GM18526 (cell line): Measurements from ENCODE around the gene PDE10A.

Experiments
- POLR2A ChIP-seq: IDR thresholded peaks from 3 replicates; pipeline ENCODE4 v1.6.1; 2011; ENCODE audit not compliant: insufficient read length; ENCODE audit errors: extremely low read depth

Gene PDE10A

GRCh38 chr6:165508321-165508869 is 154.6 kb downstream of the PDE10A start:
- TF ChIP-seq POLR2A, result no peak

GRCh38 chr6:165506657-165507056 is 156.4 kb downstream of the PDE10A start:
- no peak for TF ChIP-seq POLR2A

DNA sequence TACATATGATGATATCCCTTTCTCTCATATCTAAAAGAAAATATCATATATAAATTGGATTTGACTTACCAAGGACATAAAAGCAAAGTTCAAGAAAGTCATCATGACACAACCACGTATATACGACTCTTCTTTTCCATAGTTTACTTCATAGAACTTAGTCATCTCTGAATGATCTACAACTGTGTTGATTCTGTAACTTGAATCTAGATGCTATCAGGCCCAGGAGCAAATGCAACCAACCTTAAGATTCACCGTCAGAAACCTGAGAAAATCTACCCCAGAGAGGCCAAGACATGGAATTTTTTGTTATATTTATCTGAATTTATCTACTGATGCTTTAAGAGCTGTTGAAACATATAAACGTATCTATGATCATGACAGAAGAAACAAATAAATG is 165.6 kb downstream of the PDE10A start:
- TF ChIP-seq POLR2A, result no peak

DNA sequence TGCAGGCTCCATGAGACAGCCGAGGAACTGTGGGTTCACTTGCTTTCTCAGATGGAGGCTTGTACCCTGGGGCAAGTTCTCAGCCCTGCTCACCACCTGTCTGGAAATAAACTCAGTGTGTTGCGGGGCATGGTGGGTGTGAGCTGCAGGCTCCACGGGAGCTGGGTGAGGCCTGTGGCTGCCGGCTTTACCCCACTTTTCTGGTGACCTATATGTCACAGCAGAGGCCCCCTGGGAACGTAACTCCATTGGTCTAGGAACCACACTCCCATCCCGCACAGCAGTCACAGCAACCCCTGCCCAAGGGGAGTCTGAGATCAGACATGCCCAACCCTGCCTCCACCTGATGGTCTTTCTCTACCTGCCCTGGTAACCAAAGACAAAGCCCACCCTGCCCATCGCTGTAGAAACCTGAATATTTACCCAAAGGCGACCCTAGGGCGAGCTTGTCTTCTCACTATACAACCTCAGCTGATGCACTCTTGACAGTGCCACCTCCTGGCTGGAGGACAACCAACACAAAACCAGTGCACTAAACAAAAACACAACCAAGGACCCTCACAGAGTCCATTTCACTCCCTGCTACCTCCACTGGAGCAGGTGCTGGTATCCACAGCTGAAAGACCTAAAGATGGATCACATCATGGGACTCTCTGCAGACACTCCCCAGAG is 174.3 kb downstream of the PDE10A start:
- no peak for TF ChIP-seq POLR2A

- no peak for TF ChIP-seq POLR2A
These were observed 175.1 kb downstream of the PDE10A start for GRCh38 chr6:165487950-165488349.

GRCh38 chr6:165487347-165487746 is 175.7 kb downstream of the PDE10A start:
- no peak for TF ChIP-seq POLR2A

GRCh38 chr6:165486183-165487137 is 176.6 kb downstream of the PDE10A start:
- no peak for TF ChIP-seq POLR2A

- TF ChIP-seq POLR2A, result no peak
These were observed 178.7 kb downstream of the PDE10A start for GRCh38 chr6:165484178-165484889.

GRCh38 chr6:165481921-165482320 is 181.1 kb downstream of the PDE10A start:
- no peak for TF ChIP-seq POLR2A

DNA sequence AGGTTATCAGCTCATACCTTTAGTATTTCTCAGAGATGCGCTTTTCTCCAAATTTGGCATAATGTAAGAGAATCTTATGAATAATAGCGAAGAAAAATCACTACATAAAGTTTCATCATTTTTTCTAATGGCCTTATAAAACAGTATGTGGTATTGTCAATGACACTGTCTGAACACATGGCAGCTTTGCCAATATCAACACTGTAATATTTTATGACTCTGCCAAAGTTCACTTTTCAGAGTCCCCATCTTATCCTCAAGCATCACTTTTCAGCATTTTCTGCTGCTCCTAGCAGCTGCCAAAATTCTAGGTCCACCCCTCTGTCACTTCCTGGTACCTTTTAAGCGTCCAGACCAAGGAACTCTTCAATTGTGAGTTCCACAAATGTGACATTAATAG is 182.1 kb downstream of the PDE10A start:
- TF ChIP-seq POLR2A, result no peak

- TF ChIP-seq POLR2A, result no peak
These were observed 184.5 kb downstream of the PDE10A start for GRCh38 chr6:165478581-165478980.

- no peak for TF ChIP-seq POLR2A
These were observed 193.6 kb downstream of the PDE10A start for GRCh38 chr6:165469483-165469882.

GRCh38 chr6:165468340-165469235 is 194.5 kb downstream of the PDE10A start:
- TF ChIP-seq POLR2A, result no peak

DNA sequence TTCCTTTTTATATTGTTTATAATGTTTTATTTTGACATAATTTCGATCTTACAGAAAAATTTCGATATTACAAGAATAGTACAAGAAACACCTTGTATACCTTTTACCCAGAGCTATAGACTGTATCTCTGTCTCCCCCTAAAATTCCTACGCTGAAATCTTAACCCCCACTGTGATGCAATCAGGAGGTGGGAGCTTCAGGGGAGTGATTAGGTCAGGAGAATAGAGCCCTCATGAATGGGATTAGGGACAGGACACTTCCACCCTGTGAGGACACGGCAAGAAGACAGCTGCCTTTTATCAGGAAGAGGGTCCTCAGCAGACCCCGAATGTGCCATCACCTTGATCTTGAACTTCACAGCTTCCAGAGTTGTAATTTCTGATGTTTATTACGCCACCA is 204.9 kb downstream of the PDE10A start:
- TF ChIP-seq POLR2A, result no peak
